HG03460 (cell line): ENCODE results near the gene CLCN2.

ENCODE experiments used
- ATAC-seq: cut with Tn5 transposase; IDR thresholded peaks from one replicate; pipeline ENCODE4 v1.9.1; 2021; ENCODE audit not compliant: unreplicated experiment

Gene CLCN2

DNA sequence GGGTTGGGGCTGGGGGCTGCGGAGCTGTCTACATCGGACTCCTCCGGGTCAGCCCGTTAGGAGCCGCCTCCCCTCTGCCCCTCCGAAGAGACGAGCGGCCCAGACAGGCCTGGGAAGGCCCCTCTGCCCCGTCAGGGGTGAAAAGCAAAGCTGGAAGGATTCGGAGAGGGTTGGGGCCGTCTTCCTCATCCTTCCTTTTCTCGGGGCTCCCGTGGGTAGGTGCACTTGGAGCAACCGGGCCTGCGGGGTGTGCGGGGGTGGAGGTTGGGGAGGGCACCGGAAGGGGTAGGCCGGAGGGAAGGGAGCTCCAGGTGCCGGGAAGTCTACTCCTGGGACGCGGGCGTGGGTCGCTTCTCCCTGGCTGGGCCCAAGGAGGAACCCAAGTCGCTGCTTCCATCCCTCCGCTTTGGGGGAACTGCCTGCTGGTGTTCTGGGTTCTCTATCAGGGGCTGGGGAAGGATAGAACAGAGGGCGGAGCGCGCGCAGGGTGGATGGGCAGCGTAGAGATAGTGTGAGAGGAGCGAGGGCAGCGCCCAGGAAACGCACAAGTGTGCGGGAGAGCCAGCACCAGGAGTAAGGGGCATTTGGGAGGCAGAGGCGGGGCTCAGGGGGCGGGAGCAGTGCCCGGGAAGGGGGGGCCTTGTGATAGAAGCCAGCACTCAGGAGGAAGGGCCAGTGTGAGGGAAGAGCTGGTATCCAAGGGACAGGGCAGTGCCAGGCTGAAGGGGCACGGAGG is 695 bp upstream of the CLCN2 start:
- ATAC-seq: peak; percentile 6

DNA sequence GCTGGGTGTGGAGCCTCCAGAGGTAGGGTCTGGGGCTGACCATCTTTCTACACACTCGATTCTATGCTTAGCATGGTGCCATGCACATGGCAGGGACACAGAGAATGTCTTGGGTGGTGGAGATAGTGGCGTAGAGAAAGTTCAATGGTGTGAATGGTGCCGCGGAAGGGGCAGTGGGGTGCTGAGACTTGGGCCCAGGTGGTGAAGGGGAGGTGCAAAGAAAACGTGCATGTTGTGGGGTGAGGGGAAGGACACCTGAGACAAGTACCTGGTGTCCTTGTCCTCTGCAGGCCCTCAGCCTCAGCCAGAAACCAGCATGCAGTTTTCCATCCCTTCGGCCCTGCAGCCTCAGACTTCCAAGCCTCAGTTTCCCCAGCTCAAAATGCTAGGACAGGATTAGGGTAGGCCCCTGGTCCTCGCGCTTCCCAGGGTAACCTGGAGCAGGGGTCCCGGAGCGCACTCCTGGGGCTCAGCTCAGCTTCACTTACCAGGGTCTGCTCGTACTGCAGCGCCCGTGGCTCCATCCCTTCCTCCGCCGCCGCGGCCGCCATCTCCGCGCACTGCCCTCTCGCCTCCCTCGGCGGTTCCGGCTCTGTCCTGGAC is 375 bp downstream of the CLCN2 start:
- ATAC-seq: peak; percentile 2

DNA sequence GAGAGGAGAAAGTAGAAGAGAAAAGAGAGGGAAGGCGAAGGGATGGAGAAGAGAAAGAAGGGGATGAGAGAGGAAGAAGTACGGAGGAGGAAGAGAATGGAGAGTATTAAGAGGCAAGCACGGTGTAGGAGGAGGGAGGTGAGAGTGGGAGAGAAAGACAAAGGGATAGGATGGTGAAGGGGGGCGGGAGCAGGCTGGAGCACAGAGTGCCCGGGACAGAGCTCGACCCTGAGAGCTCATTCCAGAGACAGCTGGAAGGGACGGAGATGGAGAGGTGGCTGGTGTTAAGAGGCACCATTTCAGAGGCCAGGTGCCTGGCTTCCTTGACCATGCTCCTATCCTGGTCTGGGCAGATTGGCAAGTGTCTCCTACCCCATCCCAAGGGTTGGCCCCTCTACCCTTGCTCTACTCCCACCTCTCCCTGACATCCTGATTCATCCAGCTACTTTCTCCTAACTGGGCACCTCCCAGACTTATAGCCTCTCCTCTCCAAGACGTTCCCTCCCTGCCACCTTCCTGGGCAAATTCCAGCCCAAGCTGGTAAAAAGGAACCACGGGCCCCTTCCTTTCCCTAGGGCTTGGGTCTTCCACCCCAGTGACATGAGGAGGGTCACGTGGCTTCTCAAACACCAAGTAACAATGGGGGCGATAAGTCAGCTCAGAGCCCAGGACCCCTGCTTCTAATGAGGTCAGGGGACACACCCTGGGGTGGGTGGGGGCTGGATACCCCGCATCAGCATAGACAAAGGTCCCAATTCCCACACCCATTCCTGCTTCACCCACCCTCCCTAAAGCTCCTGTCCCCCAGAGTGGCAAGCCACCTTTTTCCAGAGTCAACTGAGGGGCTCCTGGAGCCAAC is 1.1 kb downstream of the CLCN2 start:
- no peak for ATAC-seq

DNA sequence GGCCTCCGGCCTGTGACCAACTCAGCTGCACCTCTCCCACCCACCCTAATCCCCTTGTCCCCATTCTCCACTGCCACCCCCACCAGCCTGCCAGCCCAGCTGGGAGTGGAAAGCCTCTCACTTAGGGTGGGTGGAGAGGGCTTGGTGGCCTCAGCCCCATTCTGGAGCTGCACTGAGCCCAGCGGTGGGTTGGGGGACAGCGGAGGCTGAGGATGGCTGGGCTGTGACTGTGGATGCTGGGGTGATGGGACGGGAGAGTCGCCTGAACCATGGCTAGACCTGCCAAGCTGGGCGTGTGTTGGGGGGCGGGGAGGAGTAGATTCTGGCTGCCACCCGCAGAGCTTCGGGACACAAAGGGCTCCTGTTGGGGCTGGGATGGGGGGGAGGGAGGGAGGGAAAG is 1.8 kb downstream of the CLCN2 start:
- no peak for ATAC-seq

DNA sequence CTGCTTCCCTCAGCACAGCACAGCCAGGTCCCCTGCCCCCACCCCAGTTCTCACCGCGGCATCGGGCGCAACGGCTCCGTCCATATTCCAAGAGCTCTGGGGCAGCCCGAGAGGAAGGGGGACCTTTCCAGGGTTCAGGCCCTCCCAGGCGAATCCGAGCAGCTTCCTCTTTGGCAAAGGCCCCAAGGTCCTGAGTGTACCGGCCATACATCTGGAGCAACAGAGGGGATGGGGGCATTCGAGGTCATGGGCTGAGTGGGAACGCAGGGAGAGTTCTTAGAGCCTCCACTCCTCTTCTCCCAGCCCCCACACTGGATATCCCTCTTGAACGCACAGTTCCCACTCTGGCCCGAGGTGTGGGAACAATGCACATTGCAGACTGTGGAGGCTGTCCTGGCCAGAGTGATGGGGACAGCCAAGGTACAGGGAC is 2.5 kb downstream of the CLCN2 start:
- ATAC-seq: no peak

DNA sequence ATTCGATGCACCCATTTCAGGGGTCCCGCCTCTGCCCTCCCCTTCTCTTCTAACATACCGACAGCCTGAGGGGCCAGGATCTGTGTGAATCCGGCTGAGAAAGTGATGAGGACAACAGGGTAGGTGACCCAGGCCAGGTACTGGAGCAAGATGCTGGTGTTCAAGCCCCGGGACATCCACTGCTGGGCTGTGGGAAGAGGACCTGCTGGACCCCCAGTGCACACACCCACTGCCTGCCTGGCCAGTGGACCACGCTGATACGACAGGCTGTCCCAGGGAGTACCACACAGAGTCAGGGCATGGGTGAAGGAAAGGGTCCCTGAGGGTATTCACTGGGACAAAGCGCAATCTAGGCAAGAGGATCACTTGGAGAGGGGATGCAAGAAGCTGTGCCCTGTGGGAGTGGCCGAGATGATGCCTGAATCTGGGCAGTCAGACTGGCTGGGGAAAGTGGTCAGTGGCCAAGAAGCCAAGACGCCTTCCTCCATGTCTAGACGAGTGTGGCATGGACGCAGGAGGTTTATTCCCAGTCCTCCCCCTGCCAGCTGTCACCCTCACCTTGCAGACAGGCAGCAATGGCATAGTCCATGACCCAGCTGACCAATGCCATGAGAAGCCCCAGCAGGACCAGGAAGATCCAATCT is 3.2 kb downstream of the CLCN2 start:
- no peak for ATAC-seq

DNA sequence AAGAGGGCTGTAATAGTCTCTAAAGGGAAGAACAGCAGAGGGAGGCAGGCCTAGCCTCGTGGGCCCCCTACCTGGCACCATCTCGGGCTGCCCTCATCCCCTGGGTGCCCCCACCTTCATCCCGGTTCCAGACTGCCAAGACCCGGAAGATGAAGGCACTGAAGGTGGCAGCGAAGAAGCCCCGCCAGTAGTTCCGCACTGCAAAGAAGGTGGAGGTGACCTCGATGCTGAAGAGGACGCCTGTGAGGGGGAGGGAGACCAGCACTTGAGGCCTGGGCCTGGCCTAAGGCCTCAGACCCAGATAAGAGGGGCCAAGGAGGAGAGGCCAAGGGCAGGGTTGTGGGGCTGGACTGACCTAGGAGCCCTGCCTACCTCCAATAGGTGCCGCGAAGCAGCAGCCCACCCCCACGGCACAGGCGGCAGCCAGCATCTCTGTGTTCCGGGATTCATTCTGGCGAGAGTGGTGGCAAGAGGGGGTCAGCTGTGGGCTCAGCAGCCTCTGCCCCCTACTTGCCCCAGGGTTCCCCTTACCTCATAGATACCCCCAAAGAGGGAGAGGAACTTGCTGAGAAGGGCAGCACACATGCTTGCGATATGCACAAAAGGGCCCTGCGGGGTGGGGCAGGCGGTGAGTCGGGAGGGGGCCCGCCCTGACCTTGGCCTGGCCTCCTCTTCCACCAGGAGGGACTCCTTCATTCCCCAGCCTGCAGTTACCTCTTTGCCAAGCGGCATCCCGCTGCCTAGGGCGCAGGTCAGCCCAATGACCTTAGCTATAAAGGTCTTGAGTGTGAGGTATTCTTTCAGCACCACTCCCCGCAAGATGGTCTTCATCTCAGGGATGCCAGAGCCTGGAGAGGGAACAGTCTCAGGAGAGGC is 3.9 kb downstream of the CLCN2 start:
- ATAC-seq: no peak

DNA sequence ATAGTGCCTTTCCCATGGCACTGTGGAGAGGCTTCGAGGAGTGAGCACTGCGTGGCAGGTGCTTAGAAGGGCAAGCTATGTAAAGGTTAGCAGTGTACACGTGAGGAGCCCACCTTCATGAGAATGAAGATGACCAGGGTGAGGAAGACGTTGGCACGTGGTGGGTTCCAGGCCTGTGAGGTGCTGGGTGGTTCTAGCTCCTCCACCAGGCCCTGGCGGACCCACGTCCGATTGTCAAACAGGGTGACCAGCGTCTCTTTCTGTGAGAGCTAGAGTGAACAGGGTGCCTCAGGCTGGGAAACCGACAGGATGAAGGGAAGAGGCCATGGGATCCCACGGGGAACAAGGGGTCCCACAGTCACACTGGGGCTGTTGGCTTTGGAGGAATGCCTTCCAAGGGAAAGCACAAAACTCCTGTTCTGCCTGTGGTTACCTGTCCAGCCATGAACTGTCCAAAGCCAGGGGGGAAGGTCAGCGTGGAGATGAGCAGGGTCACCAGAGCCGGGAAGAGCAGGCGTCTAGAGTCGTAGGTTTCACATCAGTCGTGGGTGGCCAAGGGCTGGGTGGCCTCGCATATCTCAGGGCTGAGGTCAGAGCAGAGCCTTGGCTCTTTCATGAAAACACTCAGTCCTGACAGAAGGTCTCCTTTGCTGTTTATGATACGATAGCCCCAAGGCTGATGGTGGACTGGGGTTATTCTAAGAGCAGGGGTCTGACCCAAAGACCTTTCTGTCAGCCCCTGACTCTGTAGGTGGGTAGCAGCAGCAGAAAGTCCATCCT is 6.0 kb downstream of the CLCN2 start:
- no peak for ATAC-seq

DNA sequence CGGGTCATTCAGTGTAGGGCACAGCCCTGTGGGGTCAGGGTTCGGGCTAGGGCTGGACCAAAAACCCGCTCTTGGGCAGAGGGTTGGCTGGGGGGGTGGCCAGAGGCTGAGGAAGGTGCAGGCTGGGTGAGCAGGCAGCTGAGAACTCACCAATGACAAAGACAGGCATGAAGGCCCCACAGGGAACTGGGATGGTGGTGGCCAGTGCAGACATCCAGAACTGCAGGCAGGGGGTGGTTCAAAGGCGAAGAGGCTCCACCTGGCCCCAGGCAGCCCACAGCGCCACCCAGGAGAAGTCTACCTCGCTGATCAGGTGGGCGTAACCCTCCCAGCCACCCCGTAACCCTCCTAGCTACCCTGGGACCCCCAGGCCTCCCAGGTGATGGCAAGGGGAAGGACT is 6.7 kb downstream of the CLCN2 start:
- ATAC-seq: no peak

DNA sequence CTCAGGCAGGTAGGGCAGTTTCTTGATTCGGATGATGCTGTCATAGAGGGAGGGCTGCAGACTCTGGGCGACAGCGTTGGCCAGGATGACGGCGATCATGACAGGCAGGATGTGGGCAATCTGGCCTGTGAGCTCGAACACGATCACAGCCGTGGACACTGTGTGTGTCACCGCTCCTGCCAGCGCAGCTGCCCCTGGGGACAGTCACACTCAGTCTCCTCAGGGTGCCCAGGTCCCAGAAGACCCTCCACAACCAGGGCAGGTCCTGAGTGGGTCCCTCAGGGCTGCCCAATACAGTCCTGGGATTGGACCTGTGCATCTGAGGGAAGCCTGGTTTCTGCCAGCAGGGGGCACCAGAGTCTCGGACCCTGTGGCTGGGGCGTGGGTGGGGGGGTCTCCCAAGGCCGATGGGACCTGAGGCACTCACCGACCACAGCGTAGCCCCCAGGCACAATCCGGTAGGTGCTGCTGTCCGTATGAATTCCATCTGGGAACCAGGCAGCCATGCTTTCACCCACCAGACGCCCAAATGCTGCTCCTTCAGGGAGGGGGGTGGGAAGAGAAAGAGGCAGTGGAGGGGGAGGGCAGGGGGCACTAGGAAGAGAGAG is 7.2 kb downstream of the CLCN2 start:
- peak; percentile 52 for ATAC-seq

DNA sequence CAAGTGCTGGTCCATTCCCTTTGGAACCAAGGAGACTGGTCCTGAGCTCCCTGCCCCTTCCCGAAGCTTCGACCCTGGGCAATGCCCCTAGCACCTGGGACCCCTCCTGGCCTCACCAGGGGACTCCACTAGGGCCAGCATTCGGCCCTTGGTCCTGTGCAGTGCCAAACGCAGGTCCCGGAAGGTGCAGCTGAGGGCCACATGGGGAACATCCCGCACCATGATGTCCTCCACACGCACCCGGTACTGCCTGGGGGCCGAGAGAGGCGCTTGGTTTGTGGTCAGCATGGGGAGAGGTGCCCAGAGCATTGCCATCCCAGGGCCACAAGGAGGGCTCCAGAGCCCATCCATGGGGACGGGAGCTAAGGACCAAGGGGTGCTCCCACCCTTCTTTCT is 7.9 kb downstream of the CLCN2 start:
- ATAC-seq: no peak

DNA sequence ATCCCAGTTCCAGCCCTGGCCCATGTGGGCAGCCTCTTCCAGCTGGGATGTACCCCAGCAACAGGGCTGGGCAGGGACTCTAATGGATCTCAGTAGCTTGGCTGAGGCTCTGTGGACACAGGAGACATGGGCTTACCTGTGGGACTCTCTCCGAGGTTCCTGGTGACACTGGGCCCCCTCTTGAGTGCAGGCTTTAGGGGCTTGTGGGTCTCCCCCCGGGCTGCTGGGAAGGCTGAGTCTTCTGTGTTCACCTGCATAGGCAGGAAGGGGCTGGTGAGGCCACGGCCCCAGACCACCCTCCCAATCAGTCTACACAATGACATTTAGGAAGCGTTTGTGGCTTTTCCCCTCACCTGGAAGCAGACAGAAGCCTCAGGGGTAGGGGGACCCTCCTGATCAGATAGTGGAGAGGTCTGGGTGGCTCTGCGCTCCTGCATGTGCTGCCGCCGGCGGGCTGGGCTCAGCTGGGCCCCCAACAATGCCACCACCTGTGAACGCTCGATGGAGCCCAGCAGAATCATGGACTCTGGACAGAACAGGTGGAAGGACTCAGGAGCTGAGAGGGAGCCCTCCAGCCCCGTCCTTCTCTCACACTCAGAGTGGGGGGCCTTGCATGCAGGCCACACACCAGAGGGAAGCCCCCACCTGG is 8.4 kb downstream of the CLCN2 start:
- ATAC-seq: no peak

DNA sequence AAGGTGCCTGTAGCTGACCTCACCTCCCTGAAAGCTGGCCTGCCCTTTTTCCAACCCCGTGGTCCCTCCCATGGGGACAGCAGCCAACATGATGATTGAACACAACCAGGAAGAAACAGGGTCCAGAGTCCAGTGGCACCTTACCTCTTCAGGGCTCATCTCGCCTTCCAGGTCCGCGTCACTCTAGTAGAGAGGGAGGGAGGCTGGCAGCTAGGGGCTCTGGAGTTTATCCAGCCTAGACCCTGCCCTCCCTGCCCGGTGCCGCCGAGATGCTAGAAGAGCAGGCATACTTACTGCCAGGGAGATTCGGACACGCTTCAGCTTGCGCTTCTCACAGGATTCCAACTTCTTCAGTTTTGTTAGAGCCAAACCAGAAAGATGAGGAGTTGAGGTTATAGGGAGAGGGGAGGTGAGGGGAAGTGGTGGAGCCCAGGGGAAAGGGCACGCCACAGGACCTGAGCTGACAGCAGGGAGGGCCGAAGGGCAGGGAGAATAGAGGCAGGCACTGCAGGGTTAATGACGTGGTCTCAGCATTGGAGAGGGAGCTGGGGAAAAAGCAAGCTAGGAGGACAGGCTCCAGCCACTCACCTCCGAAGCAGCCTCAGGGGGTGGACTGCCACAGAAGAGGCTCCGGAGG is 9.1 kb downstream of the CLCN2 start:
- ATAC-seq: no peak

DNA sequence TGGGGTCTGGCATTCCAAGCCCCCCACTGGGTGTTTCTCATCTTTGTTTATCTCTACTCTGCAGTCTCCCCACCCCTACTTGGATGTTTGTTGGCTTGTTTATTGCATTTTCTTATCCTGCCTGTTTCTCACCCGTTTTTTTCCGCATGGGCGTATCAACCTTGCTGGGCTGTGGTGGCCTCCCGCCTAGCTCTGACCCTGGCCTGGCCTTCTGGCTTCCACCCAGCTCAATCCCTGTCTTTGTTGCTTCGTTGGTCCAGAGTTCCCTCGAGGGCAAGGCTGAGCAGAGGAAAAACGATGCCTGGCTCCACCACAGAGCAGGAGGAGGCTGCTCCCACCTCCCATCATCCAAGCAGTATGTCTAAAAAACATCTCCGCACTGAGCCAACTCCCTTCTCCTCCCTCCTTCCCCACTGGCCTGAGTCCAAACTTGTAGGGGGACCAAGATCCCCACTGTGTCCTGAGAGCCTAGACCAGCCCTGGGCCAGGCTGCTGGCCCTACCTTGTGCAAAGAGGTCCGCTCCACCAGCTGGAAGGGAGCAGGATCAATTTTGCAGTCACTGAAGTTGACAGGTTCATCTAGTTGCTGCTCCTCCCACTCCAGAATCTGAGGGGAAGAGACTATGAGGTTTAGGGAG is 9.8 kb downstream of the CLCN2 start:
- ATAC-seq: no peak

DNA sequence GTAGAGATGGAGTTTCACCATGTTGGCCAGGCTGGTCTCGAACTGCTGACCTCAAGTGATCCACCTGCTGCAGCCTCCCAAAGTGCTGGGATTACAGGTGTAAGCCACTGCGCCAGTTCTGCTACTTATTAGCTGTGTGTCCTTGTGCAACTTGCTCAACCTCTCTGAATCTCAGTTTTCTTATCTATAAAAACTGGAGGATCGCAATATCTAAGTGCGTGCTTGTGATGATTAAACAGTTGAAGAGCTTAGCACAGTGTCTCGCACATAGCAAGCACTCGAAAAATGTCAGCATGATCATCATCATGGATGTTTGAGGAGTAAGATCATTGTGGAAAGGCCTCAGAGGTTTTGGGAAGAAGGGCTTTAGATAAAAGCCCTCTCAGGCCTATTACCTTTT is 10.8 kb downstream of the CLCN2 start:
- no peak for ATAC-seq

DNA sequence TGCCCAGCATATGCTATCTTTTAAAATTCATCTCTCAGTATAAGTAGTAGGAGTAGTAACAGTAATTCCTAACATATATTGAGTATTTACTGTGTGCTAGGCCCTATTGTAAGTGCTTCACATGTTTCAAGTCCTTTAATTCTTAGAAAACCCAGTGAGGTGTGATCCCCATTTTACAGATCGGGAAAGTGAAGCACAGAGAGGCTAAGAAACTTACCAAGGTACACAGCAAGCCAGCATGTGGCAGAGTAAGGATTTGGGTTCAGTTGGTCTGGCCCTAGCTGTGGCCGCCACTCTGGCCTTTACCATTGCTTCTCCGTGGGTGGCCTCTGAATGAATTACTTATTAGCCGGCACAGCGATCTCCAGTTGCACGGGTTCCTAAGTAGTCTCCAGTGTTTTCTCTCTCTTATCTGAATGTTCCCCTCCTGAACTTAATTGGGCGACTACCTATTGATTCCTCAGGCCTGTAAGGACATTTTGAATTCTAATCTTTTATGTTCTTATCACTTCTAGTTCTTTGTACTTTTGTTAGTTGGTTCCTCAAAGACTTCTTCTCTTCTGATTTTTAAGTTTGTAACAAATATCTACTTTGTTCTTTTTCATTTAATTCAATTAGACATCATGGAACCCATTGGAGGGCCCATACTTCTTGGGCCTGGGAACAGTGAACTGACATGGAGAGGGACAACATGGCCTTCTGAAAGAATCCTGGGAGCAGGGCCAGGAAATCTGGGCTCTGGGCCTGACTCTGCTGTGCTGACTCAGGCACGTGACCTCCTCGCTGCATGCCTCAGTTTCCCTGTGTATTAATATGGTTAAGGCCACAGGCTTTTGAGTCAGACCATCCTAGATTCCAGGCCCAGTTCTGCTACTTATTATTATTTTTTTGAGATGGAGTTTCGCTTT is 11.6 kb downstream of the CLCN2 start:
- no peak for ATAC-seq

DNA sequence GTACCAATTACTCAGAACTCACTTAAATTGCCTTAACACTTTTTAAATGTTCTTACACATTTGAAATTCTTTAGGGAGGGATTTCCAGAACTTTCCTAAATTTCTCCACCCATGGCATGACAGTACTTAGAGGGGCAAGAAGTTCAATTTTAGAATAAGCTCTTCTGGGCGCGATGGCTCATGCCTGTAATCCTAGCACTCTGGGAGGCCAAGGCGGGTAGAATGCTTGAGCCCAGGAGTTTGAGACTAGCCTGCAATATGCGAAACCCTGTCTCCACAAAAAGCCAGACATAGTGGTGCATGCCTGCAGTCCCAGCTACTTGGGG is 13.4 kb downstream of the CLCN2 start:
- ATAC-seq: no peak
